HG03378 (cell line): ENCODE measurements around the gene SLC4A5.
"Not testable (repeated sequence)": the region's sequence is repeated elsewhere in the genome, so short reads cannot be mapped to it uniquely, and the experiment has no call there.

Source experiments
- ATAC-seq: cut with Tn5 transposase; IDR thresholded peaks from one replicate; pipeline ENCODE4 v1.9.1; 2021; ENCODE audit warnings: mild to moderate bottlenecking, moderate library complexity; ENCODE audit not compliant: unreplicated experiment

The SLC4A5 gene

DNA sequence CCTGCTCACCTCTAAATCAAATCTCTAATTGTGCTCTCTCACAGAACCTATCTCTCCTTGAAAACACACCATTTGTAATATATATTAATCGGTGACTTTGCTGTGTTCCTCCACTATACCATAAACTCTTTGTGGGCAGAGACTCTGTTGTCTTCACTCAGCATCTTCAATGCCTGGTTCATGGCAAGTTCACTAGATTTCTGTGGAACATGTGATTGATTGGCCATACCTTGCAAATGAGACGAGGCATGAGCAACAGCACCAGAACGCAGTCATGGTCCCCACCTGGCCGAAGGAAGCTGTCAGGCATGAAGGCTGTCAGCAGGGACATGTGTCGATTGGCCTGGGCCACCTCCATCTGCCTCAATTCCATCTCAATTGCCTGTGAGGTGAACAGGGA is 25.3 kb upstream of the SLC4A5 start:
- no peak for ATAC-seq

DNA sequence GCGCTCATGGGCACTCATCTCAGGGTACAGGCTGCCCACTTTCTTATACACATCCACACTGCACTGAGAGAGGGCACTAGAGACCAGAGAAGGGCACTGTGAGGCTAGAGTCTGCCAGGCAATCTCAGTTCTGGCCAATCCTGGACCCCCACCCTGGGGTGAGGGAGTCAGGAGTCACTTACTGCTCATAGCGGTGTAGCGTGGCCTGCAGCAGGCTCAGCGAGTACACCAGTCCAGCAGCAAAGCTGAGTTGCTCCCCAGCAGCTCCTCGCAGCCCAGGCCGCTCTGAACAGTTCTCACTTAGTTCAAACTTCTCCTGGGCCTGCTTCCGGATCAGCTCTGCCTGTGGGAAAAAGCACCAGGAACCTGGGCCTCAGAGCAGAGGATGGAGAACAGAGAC is 24.6 kb upstream of the SLC4A5 start:
- no peak for ATAC-seq

DNA sequence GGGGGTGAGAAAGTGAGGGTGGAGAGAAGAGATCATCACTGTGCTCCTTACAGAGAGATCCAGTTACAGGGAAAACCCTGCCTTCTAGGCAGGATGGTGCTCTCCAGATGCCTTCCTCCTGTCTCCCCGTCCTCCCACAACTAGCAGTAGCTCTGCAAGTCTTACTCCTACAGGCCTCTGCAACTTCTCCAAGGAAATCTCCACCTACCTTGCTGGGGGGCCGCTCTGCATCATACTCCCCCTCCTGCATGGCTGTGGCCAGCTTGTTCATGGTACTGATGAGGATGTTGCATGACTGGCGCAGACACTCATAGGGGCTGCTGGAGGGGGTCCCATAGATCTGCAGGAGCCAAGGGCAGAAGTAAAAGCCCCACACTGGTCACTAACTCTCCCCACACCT is 22.8 kb upstream of the SLC4A5 start:
- no peak for ATAC-seq

DNA sequence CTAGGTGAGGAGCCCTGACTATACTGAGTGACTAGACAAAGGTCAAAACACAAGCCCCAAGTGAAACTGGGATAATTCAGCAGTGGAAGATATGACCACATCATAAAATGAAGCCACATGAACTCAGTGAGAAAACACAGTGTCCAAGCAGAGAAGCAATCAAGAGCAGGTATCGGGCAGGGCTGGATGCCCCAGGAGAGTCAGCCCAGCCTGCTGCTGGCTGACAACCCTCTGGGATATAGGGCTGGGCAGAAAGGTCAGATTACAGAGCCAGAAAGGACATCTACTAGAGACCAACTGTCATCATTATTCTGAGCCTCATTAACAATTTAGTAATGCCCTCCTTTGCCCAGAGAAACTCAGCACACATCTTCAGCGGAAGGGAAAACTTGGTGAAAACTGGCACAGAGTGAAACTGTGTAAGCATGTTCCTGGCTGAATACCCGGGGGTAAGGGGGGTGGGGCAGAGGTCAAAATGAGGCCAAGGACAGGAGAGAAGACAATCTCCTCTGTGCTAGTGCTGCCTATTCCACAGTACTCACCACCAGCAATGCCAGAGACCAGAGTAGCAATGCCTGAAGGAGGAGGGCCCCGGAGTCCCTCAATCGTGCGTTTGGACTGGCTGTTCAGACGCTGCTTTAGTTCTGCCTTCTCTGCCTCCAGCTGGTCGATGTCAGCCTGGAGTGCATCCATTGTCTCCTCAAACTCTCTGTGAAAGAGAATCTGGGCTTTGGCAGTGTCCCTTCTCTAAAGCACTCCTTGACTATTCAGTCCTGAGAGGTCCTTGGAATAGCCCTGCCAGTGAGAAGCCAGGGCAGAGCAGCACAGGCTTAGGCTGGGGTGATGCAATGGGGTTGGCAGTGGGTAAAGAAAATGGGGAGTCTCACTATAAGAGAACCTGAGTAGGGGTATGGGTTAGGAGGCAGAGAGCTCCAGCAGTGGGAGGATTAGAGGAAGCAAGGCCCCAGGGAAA is 21.6 kb upstream of the SLC4A5 start:
- ATAC-seq: no peak

DNA sequence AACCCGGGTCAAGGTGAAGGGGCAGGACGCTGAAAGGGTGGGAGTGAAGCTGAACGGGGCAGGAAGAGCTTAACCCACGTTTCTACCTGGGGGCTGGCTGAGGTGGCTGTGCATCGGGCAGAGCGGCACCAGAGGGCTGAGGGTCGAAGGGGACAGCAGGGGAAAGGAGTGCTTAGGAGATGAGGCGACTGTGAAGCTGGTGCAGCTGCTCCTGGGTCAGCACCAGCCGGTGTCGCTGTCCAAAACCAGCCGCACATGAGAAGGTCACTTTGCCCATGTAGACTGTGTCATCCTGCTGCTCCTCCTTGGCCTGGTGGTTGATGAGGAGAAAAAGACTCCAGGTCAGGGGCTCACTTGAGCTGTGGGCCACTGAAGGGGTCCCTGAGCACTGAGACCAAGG is 18.1 kb upstream of the SLC4A5 start:
- no peak for ATAC-seq

DNA sequence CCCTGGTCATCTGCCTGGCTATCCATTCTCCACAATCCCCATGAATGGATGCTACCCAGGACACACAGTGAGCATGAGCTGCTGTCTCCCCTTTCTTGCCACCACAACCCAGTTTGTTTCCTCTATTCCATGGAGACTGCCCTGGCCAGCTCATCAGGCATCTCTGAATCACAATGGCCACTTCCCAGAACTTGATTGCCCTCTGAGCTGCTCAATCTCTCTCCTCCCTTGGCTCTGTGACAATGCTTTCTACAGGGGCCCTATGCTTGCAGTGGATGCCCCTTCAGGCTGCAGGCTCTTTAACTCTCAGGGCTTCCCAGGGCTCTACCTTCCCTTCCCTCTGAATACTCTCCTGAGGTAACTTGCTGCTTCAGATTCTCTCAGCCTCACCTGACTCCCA is 14.4 kb upstream of the SLC4A5 start:
- no peak for ATAC-seq

DNA sequence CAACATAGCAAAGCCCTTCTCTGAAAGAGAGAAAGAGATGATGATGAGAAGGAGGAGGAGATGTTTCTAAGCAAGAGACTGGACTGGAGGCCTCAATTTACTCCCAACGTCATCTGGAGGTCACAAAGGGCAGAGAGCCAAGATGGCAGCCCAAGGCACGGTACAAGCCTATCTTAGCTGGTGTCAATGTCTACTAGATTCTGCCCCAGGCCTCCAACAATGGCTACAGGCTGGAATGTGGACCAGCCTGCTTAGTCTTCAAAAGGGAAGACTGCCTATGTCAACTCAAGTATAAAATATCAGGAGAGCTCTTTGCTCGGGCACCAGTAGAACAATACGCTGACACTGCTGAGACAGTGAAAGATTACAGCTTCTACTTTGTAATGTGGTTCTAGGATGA is 6.7 kb upstream of the SLC4A5 start:
- no peak for ATAC-seq

DNA sequence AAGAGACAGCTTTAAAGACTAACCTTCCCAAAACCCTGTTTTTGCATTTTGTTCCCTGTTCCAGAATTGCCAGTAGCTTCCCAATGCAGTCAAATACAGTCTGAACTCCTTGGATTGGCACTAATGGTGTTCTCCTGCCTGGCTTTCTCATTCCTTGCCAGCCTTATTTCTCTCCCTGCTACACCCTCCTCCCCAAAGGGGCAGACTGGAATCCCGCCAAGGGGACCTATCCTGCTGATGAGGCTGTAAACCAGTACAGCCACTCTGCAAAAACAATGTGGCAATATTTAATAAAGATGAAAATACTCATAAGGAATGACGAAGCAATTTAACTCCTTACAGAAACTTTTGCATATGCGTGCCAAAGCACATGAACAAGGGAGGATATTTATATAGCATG is 4.5 kb upstream of the SLC4A5 start:
- no peak for ATAC-seq

DNA sequence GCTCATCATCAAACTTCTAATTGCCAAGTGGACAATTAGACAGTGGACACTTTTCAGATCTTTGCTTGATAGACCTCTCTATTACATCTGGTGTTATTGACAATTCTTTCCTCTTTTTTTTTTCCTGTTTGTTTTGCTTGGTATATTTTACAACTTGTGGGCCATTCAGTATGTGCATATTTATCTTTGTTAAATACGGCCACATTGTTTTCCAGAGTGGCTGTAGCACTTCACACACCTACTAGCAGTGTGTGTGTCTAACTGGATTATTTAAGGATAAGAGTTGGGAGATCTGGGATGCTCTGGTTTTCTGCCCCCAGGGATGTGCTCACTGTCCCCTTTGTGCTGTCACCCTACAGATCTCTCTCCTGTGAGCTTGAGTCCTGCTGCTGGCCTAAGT is 4.1 kb upstream of the SLC4A5 start:
- no peak for ATAC-seq

DNA sequence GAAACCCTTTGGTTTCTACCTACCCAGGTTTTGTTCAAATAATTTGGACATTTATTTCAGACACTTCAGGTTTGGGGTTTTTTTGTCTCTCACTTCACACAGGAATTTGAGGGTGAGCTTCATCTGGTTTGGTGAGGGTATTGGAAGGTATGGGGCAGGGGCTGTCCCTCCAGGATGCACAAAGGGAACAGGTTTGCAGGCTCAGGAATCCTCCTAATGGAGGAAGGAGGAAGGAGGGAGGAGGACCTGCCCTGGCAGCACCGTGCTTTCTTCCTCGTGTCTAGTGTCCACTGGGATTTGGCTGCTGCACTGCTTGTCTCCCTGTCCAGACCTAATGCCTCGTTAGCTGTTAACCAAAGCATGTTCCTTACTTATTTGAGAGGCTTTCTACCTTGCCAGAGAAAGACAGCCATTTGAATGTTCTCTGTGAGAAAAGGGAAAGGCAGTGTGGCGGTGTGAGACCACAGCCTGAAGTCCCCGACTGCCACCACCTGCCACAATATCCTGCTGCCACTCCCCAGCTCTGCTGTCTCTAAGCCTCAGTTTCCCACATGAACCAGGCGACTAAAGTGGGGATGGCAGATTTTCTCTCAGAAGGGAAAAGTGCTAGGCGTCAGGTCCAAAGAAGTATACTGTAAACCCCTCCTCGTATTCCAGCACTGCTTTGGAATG is 2.2 kb upstream of the SLC4A5 start:
- ATAC-seq: no peak

DNA sequence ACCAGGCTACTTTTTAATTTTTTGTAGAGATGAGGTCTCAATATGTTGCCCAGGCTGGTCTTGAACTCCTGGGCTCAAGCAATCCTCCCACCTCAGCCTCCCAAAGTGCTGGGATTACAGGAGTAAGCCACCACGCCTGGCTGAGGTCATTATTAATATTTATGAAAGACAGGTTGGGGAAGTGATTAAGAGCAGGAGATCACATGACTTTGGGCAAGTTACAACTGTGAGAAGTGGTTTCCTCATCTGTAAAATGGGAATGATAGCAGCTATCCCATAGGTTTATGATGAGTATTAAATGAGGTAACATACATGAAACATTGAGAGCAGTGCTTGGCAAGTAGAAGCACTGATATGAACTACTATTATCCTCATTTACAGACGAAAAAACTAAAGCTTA is 7.0 kb downstream of the SLC4A5 start:
- not testable (repeated sequence) for ATAC-seq

DNA sequence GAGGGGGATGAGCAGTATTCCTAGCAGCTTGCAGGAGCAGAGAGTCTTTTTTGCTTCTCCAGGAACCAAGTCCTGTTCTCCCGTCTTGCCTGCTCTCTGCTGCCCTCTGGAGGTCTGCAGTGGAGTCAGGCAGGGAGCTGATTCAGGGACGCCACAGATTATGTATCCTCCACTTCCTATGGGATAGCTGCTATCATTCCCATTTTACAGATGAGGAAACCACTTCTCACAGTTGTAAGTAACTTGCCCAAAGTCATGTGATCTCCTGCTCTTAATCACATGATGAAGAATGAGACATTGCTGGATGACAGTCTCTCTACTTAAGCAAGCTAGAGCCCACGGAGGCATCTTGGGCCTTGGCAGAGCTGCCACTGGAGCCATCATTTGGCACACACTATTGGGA is 8.3 kb downstream of the SLC4A5 start:
- peak; percentile 47 for ATAC-seq

DNA sequence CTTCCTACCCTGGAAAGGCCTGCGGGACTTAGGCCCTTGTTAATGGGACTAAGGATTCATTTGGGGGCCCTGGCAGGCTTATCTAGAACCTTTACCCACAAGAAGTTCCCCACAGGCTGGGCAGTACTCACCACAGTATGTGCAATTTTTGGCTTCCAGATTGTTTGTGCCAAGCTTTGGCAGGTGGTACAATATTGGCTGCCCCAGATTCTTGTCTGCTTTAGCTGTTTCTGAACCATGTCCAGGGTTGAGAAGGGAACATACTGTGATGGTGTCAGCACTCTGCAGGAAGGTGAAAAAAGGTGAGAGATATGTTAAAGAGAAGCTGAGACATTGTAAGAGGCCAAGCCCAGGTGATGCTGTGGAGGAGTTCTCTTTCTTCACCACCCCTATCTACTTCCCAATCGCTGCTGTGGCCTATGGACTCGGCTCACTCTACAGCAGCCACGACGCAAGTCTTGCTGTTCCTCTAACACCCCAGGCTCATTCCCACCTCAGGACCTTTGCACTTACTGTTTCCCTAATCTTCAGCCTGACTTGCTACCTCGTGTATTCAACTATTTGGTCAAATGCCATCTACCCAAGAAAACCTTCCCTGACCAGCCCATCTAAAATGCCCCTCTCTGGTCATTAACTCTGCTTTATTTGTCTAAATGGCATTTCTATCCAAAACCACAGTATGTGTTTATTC is 9.2 kb downstream of the SLC4A5 start:
- ATAC-seq: no peak

DNA sequence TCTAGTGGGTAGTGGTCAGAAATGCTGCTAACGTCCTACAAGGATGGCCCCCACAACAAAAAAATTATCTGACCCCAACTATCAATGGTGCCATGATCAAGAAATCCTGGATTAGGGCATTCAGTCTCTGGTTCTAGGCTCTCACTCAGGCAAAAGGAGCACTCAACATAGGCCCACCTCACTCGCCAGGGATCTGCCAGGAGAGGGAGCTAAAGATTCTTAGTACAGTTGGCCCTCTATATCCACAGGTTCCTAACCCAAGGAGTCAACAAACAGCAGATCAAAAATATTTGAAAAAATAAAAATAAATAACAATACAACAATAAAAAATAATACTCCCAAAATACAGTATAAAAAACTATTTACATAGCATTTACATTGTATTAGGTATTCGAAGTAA is 10.0 kb downstream of the SLC4A5 start:
- ATAC-seq: no peak

DNA sequence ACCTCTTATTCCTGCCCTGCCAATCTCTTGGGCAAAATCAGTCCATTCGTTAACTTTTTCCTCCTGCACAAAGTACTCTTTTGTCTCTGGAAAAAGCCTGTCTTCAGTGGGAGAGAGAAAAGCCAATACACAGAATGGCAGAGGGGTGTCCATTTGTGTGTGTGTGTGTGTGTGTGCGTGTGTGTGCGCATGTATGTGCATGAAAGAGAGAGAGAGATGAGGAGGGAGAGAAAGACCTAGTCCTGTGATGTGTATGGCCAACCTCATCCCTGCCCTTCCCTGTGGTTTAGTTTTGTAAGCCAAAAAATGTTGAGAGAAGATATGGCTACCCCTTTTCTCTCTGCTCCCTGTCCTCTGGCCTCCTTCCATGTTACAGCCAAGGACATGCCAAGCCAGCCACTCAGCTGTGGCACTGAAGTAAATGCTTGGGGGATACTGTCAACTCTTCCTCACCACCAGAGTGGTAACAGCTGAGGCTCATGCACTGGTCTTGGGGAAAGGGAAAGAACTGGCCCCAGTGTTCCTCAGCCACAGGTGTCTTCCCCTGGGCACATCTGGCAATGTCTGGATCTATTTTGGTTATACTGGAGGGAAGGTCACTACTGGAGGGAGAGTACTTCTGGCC is 10.6 kb downstream of the SLC4A5 start:
- no peak for ATAC-seq

DNA sequence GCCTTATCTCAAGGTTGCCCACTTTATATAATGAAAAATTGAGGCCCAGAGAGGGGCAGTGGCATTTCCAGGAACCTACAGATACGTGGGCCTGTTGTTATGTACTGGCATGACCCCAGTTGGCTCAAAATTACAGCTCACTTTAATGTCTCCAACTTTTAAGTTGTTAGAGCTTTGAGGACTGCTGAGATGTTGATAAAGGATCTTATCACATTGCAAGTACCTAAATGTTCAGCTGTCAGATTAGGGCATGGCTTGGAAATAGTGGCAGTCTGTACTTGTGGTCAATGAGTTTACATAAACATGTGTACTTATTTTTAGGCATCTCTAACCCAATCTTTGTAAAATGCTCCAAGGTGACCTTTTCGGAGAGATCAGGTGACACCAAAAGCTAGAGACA is 14.6 kb downstream of the SLC4A5 start:
- no peak for ATAC-seq

DNA sequence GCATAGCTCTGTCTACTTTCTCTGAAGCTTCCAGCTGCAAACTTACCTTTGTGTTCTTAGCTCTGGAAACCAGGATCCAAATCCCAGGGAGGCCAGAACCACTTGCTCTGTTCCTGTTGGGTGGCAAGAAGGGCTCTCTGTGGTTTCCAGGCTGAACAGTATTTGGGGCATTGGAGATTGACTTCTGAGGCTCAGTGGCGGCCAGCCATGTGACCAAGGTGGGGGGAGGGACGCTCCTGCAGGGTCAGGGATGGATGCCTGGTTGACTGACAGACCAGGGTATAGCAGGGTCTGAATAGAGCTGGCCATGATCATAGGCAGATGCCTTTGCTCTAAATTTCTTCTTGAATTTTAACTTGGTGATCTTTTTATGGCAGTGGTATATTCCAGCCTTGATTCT is 15.1 kb downstream of the SLC4A5 start:
- ATAC-seq: no peak

DNA sequence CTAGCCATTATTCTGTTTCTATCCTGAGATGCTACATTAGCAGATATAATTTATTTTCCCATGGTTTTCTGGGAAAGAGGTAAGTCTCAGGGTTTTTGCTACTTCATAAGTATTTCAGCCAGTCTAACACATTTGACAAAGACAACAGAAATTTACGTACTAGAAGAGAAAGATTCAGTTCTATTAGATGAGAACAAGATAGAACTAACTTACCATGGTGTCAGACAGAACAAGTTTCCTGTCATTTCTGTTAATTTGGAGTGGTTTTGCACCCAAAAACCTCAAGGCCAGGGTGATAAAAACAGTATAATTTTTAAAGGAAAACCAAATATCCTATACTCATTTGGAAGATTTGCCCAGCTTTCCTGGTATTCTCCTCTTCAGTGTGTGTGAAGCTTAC is 15.6 kb downstream of the SLC4A5 start:
- ATAC-seq: no peak

DNA sequence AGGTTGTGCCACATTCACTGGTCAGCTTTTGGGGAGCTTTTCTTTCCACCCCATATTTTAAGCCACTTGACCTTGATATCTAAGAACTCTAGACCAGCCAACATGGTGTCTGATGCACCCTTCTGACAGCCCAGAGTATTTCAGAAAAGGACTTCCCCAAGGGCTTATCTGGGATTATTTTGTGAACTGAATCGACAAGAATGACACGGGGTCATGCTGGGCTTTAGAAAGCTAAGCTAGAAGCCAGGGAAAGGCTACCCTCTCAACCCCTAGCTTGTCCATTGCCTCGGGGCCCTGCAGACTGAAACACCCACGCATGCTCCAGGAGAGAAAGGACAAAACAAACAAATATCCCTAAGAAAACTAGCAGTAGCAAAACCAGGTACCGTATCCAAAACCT is 16.0 kb downstream of the SLC4A5 start:
- ATAC-seq: no peak

DNA sequence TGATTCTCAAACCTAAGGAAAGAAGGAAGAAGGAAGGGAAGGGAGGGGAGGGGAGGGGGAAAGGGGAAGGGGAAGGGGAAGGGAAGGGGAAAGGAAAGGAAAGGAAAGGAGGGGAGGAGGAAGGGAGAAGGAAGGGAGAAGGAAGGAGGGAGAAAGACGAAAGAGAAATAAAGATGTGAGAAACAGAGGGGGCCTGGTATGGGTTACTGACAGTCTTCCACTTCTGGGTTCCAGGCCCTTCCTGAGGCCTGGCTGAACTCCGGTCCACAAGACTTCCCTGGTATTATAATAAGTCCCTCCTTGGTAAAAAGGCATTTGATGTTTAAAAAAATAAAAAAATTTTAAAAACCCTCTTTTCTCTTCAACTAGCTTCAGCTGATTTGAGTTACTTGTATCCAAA is 17.4 kb downstream of the SLC4A5 start:
- no peak for ATAC-seq

DNA sequence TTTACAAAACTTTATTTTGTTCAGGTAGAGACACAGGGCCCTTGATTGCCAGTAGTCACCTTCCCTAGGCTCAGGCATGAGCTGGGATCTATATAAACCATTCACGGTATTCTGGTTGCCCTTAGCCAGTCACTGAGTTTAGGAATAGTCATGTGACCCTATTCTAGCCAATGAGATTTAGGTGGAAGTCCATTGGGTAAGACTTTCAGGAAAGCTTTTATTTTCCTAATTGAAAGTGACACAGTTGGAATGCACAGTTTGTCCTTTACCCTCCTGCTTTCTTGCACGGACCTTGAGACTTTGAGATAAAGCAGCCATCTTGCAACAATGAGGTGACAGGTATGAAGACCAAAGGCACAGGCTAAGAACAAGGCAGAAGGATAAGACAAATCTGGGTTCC is 21.5 kb downstream of the SLC4A5 start:
- no peak for ATAC-seq
